G401 (cell line): ENCODE measurements around the gene FHIP1B. TPM values are rescaled to one million over a fixed set of nuclear protein-coding genes. Genes with fewer than 3 reads are reported as not detected.

ENCODE experiments used
- DNase-seq: peaks from one replicate; pipeline ENCODE4 v3.0.0-alpha.2; 2015; ENCODE audit warnings: low spot score
- in situ Hi-C: cut with HindIII; loops from 2 replicates; pipeline ENCODE4 v1.10.0; 2016; ENCODE audit warnings: low sequenced_read_pairs, mixed read lengths
- total RNA-seq: library from RNA; depleted of rRNA; stranded (reverse); fragments of >200 nt; shearing (Covaris generic); gene quantifications from 2 replicates; pipeline ENCODE4 v1.2.3, GENCODE V29; 2014; rRNA removed

Gene FHIP1B
- total RNA-seq, 1 experiment from 2014 or later: 38.0 TPM

GRCh38 chr11:6206456-6207180 lies 27.8 kb downstream of the FHIP1B start:
- peak; percentile 75 for DNase-seq
- in situ Hi-C loops: no loop called here

- DNase-seq: no peak
- in situ Hi-C loops: no loop called here
Measured at GRCh38 chr11:6205366-6205765, 29.1 kb downstream of the FHIP1B start, which contains the start of gene C11orf42. Gene C11orf42, plus strand, starts transcription at chr11:6205557. Its CDS starts 59 bp downstream, at chr11:6205616.

GRCh38 chr11:6204706-6205105 lies 29.7 kb downstream of the FHIP1B start:
- in situ Hi-C loops: no loop called here

GRCh38 chr11:6203327-6203726 lies 31.1 kb downstream of the FHIP1B start:
- in situ Hi-C loops: no loop called here
- DNase-seq: no peak

More at GRCh38 chr11:6204706-6205105, 29.7 kb downstream of the FHIP1B start:
- DNase-seq: no peak

GRCh38 chr11:6202041-6202440 lies 32.4 kb downstream of the FHIP1B start:
- no peak for DNase-seq
- in situ Hi-C loops: no loop called here

- no peak for DNase-seq
- in situ Hi-C loops: no loop called here
Measured at GRCh38 chr11:6201481-6201880, 33.0 kb downstream of the FHIP1B start.

- DNase-seq: no peak
- in situ Hi-C loops: no loop called here
Measured at GRCh38 chr11:6200975-6201374, 33.5 kb downstream of the FHIP1B start.

- in situ Hi-C loops: no loop called here
- DNase-seq: no peak
Measured at GRCh38 chr11:6199174-6199810, 35.1 kb downstream of the FHIP1B start, which contains the start of gene OR52W1. Gene OR52W1, plus strand, starts transcription at chr11:6199224. Its CDS starts 0 bp downstream, at chr11:6199224.

- DNase-seq: no peak
- in situ Hi-C loops: no loop called here
Measured at GRCh38 chr11:6197466-6198200, 36.8 kb downstream of the FHIP1B start.

- in situ Hi-C loops: no loop called here
- DNase-seq: no peak
Measured at GRCh38 chr11:6196396-6196795, 38.0 kb downstream of the FHIP1B start.

- no peak for DNase-seq
- in situ Hi-C loops: no loop called here
Measured at GRCh38 chr11:6194065-6194581, 40.3 kb downstream of the FHIP1B start.

- DNase-seq: no peak
- in situ Hi-C loops: no loop called here
Measured at GRCh38 chr11:6191742-6192141, 42.7 kb downstream of the FHIP1B start.

GRCh38 chr11:6175440-6175839 lies 59.0 kb downstream of the FHIP1B start:
- no peak for DNase-seq
- in situ Hi-C loops: no loop called here

GRCh38 chr11:6170226-6170625 lies 64.2 kb downstream of the FHIP1B start, which contains the start of gene OR52B2:
Gene OR52B2, minus strand, starts transcription at chr11:6170326. Its CDS starts 0 bp downstream, at chr11:6170326.
- DNase-seq: no peak
- in situ Hi-C loops: no loop called here

Other genes starting within 250 kb of the FHIP1B start
- not detected in 2 replicates for gene OR52L1, start 247.7 kb downstream of the FHIP1B start, total RNA-seq
- gene OR56A4, start 227.7 kb downstream of the FHIP1B start, total RNA-seq: not detected in 2 replicates
- not detected in 2 replicates for gene OR56A1, start 203.9 kb downstream of the FHIP1B start, total RNA-seq
- gene OR56B4, start 127.0 kb downstream of the FHIP1B start, total RNA-seq: not detected in 2 replicates
- gene OR52B2, start 64.3 kb downstream of the FHIP1B start, total RNA-seq: not detected in 2 replicates
- gene OR52W1, start 35.4 kb downstream of the FHIP1B start, total RNA-seq: not detected in 2 replicates
- not detected in 2 replicates for gene C11orf42, start 29.1 kb downstream of the FHIP1B start, total RNA-seq
- gene CNGA4, start 4.5 kb upstream of the FHIP1B start, total RNA-seq: not detected in 2 replicates
- not detected in 2 replicates for gene CCKBR, start 25.2 kb upstream of the FHIP1B start, total RNA-seq
- gene CAVIN3, start 85.9 kb upstream of the FHIP1B start, total RNA-seq: 59.5 and 60.8 TPM in 2 replicates
- 7.3 and 14.1 TPM in 2 replicates for gene SMPD1, start 155.8 kb upstream of the FHIP1B start, total RNA-seq
- 41.4 and 44.6 TPM in 2 replicates for gene APBB1, start 184.5 kb upstream of the FHIP1B start, total RNA-seq
- not detected in 2 replicates for gene HPX, start 206.4 kb upstream of the FHIP1B start, total RNA-seq
- 18.1 and 48.8 TPM in 2 replicates for gene TRIM3, start 239.3 kb upstream of the FHIP1B start, total RNA-seq
- gene ARFIP2, start 246.7 kb upstream of the FHIP1B start, total RNA-seq: 56.7 and 72.5 TPM in 2 replicates
- 37.4 and 56.5 TPM in 2 replicates for gene TIMM10B, start 246.9 kb upstream of the FHIP1B start, total RNA-seq